NCI-H2227 (cell line): ENCODE measurements around the gene RAD18.

Experiments
- DNase-seq: peaks from one replicate; lab custom pipeline; 2025; ENCODE audit not compliant: unreplicated experiment; lab: John Stamatoyannopoulos, UW

Gene RAD18

DNA sequence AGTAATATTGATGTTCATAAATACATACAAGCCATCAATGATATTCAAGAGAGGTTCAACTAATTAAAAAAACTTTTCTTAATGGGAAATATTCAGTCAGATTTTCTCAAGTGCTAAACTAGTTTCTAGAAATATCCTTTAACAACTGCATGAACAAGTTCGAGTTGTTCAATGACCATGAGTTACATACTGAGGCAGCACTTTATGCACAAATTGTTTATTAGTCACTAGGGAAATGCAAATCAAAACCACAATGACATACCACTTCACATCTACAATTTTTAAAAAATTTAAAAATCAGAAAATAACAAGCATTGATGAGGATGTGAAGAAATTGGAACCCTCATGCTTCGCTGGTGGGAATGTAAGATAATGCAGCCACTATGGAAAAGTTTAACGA is 62.4 kb downstream of the RAD18 start:
- DNase-seq, result no peak

DNA sequence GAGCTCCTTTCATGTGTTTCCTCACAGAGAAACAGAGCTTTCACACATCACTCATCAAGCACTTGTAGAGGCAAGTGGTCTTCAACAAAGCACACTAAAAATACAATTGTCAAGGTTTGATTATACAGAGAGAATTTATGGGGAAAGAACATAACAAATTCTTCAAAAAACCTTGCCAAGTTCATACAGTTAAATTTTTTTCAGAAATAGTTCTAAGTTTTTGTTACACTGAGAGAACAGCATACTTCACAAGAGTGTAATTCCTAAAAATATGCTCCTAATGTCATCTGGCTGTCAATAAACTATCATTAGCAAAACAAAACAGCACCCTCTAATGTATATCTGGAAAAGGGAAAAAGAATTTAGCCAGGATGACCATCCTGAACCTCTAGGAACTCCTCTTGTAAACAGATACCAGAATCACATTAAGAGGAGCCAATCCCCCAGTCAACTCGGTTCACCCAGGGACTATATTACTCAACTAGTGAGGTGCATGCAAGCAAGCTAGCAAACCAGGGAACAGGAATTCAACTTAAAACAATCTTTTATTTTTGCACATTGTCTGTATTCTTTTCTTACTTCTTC is 63.3 kb downstream of the RAD18 start:
- no peak for DNase-seq

DNA sequence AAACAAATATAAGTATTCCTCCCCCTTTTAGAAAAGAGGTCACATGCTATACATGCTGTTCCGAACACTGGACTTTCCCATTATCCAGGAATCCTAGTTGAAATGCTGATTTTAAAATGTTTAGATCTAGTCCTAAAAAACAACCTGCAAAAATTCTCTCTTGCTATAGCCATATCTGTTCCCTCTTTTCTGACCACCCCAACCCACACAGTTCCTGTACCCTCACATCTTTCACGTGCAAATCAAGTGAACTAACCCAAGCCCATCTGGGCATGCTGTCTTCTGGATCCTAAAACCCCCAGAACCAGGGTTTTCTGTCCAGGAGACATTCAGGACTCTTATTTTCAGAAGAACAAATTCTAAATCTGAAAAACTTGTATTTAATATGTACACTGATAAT is 67.4 kb downstream of the RAD18 start:
- no peak for DNase-seq

DNA sequence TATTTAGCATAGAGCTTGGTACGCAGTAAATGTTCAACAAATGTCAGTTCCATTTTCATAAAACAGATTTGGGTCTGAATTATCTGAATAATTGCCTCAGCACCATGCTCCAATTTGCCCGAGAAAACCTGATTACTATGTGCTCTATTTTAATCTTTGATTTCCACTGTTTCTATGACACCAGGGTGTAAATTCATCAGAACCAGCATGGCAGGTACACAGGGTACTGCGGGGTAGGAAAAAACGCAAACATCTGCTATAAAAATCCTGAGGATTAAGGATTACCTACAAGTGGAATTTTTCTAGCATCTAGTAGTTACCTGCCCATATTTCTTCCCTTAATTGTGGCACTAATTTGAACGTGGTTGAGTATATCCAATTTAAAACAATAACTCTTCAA is 70.3 kb downstream of the RAD18 start:
- no peak for DNase-seq

DNA sequence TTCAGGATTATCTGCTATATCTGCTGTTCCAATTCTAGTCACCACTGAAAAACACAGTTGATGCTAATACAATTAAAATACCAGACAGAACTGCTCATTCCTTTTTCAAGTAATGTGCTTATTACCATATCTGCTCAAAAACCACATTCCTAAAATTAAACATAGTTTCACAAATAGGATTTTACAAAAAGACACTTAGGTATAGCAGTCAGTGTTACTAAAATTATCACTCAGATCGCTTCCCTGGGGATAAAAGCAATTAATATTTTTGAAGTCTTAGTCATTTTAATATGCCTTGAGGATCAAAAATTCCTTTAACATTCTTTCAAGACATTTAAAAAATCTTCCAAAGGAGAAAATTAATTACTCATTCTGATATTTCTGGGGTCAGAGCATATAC is 71.5 kb downstream of the RAD18 start:
- DNase-seq, result no peak

DNA sequence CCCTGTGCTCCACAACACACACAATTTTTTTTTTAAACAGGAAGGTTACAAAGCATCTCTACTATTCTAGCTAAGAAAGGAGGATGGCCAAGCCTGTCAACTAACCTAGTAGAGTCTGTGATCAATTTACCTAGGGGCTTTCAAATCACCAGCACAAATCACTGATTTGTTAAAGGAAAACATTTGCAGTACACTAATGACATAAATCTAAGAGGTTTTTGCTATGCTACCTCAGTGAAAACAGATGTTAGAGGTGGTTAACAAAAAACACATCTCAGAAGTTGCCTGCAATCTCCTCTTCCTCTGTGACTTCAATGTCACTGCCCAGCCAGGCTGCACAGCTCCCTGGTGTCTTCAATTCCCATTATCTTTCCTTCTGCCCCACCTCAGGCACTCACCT is 72.0 kb downstream of the RAD18 start:
- DNase-seq, result no peak

DNA sequence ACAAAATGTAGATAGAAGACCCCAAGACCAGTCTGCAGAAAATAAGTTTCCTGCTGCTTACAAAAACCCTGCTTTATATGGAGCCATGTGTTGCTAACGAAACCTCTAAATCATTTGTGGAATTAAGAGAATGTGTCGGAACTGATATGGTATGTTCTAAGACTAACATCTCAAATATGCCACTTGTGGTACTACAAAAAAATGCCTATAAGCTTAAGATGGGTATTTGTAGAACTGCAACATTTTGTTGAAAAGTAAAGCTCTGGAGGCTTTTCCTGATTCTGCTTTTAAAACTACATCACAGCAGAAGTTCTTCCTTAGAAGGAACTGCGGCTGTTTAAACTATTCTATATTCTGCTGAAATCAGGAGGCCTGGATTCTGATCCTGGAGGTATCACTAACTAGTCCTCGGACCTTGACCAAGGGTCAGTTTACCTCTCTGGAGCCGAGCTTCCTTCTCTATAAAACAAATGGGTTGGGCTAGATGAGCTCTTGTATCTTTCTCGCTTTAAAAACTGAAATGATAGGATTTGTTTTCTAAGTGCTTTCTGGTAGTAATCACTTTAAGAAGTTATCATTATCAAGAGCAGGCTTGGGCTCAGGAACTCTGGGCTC is 74.9 kb downstream of the RAD18 start:
- no peak for DNase-seq

DNA sequence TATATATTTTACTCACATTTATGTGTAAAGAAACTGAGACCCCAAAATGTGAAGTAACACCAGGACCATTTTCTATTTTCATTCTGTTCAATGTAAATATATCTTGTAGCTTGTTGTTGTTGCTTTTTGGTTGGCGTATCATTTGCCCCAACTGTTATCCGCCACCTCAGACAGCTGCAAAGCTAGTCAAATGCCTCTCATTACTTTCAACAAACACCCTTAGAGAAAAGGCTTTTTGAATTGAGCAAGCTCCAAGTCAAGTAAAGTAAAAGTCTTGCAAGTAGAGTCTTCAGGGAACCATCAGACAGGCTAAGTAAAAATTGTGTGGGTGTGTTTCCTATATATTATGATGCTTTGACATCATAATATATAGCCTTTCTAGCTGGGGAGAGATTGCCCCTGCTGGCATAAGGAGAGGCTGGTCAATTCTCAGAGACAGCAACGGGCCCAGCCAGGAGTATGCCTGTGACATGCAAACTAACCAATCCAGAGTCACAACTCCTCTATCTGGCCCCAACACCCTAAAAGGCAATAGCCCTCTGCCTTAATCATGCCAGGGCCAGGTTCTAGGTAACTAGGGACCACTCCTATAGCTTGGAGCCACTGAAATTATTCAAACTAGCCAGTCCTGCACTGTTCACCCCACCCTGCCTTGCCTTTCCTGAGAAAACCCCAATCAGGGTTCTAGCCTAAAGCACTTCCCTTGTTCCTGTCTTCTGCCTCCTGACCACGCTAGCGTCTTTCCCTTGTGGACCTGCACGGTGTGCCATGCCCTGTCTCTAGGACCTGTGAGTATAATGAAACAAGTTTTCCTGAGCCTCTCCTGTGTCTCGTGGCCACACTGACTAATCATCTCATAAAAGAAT is 75.6 kb downstream of the RAD18 start:
- DNase-seq, result no peak

DNA sequence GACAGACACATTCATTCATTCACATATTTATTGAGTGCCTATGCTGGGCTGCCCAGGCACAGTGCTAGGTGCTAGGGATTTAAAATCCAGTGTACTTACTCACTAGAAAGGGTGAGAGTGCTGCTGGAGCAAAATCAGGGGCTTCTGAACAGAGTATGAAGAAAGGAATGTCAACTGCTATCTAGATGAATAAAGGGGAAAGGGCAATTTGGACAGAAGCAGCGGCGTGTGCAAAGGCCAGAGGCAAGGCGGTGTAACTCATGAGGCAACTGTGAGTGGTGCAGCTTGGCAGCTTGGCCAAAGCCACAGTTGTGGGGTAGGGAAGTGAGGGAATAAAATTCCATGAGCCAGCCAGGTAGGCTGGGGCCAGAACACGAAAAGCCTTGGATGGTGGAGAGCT is 76.7 kb downstream of the RAD18 start:
- DNase-seq, result no peak

DNA sequence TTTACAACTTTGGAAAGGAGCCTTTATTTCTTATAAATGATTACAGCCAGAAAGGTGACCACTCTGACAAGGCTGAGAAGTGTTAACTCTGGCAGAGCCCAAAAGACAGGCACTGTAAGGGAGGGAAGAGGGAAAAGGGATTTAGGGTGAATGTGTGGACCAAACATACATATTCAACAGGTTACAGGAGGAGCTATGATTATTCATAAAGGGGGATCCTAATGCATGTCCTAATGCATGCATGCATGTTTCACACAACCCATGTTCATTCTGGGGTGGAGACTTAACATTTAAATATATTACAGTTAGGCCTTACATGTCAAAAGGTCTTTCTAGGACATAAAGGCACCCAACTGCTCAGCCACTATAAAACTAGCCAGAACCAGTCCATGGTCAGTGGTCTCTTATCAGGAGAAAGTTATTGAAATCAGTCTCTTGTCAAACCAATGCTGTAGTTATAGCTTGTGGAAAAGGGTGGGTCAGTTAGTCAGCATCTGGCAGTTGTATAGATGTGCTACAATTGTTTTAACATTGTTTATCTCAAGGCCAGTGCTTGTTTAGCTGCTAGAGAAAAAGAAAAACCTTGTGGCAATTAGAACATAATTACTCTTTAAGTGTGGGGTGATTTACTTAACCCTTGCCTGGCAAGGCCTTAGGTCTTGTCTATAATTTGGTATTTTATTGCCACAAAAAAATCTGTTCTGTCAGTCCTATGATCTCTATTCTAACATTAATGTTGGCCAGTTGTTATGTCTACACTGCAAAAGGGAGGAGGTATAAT is 77.5 kb downstream of the RAD18 start:
- no peak for DNase-seq

DNA sequence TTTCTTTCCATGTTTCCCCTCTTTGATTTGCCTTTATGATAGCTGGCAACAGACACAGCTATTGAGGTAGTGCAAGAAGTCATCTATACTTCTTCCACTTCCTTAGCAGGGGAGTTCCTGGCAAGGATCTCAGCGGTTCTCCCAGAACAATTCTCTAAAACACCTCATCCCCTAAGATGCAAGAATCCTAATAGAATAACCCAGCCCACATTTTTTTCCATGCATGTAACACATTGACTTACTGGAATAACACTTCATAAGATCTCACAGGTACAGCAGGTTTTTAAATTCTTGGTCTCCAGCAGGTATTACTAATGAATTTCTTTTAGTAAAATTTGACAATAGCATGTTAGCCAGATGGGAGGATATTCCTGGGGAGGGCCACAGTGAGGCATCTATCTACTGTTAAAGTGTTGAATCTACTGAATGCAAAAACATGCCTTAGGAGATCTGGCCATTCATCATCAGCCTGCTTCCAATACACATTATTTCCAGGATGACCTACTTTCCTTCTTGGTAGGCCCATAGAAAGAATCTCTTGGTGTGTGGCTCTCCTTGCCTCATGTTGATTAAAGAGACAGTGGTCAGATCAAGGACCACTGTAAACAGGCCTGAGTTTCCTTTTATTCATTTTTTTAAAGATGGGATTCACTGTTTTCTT is 78.5 kb downstream of the RAD18 start:
- DNase-seq, result no peak

DNA sequence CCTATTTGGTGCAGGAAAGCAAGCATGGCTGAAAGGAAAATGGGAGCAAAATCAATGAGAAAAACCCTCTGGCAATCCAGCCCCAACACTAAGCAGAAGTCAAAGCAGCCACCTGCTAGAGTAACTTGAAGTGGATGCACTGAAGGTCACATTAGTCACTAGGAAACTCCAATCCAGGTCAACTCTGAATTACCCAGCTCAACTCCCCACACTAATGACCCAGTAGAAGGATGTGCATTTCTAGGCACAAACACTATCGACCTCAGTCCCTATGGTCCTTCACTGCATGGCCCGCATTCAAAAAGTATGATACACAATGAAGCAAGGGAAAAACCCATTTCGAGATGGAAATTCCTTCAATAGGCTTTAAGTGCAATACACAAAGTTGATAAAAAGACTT is 80.6 kb downstream of the RAD18 start:
- DNase-seq, result no peak

DNA sequence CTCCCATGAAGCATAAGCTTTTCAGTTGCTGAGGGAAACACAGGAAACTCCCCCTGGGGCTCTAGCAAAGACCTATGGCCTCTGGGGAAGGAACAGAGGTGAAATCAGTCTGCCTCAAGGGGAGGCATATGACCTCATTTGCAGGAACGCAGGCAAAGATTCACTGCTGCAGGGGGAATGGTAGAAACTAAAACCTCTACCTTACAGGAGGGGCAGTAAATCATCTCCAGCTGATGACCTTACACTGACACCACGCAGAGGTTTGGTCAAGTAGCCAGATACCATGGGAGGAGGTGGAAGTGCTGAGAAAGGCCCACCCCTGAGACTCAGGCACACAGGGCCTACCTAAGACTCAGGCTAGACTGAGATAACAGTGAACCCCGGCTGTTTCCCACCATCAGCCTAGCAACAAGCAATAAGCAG is 81.1 kb downstream of the RAD18 start:
- no peak for DNase-seq

DNA sequence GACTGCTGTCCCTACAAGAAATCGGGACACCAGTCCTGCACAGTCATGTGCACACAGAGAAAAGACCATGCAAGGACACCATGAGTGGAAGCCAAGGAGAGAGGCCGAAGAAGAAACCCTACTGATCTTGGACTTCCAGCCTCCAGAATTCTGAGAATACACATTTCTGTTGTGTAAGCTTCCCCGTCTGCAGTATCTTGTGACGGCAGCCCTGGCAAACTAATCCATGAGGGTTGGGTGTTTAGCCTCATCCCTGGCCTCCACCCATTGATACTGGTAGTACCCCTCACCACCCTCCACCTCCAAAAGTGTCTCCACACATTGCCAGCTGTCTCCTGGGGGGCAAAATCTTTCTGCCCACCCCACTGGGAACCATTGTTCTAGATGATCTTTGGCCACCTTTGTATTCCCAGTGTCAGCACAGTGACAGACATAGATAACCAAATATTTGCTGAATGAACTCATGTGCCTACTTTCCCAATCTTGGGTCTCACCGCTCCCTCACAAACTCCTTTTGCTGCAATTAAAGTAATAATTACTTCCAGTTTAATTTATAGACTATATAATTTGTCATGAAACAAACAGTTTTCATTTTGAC is 83.8 kb downstream of the RAD18 start:
- DNase-seq, result no peak

DNA sequence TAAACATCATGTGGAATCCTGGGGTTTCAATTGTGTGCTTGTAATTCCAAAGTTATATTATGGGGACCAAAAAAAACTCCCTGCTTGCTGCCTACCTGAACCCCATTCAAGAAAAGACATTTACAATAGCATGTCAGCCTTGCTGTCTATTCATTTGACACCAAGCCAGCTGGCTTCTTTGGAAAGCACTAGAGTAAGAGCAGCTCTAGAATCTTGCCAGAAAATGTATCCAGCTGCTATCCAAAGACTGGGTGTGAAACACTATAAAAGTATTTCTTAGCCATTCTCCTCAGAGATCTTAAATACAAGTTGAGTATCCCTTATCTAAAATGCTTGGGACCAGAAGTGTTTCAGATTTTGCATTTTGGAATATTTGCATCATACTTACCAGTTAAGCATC is 87.4 kb downstream of the RAD18 start:
- DNase-seq, result no peak

DNA sequence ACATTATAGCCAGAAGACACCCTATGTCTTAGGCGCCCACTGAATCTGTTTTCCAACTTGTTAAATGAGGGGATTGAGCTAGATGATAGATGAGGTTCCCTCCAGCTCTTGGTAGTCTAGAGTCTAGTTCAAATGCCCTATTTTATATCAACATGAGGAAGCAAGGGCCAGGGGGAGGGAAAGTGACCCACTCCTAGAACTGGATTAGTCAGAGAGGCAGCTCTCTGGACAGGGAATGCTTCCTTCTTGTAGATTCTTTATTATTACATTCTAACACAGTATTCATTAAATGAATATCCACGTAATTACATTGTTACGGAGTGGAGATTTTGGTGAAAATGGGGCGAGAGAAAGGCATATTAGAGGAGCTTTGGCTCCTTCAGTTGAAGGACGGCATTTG is 89.5 kb downstream of the RAD18 start:
- no peak for DNase-seq

DNA sequence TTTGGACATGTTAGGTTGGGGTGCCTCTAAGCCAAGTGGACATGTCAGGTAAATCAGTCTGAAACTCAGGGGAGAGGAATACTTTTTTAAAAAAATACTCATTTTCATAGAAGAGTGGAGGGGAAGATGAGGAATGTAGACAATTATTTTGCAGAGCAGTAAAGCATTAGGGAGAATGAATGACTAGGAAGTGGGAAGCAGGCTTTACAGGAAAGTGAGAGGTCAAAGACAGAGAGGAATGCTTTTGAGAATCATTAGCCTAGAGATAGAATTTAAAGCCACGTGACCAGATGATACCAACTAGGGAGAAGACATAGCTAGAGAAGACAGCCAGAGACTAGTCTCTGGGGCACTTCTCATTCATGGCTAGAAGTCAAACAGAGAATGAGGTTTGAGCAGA is 91.0 kb downstream of the RAD18 start:
- no peak for DNase-seq

DNA sequence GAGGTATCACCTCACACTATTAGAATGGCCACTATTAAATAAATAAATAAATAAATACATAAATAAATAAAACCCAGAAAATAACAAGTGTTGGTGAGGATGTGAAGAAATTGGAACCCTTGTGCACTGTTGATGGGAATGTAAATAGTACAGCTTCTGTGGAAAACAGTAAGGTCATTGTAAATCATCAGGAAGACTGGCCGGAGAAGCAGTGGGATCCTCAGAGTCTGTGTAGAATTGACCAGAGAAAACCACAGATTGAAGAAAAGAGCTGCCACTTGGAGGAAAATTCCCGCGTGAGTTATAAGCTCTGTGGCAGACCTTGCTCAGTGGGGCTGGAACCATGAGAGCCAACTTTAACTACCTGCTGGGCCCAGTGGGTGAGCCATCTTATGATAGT is 92.0 kb downstream of the RAD18 start:
- no peak for DNase-seq

DNA sequence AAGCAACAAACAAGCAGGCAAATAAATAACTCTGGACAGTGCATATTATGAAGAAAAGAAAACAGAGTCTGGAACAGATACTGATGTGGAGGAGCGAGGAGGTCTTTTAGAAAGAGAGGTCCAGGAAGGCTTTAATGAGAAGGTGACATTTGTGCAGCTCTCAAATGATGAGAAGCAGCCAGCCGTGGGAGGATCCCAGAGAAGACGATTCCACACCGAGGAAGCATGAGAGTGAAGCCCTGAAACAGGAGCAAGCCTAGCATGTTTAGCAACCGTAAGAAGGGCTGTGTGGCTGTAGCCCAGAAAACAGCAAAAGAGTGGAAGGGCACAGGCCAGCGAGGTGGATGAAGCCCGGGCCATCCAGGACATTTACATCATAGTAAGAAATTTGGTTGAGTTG is 93.1 kb downstream of the RAD18 start:
- no peak for DNase-seq

DNA sequence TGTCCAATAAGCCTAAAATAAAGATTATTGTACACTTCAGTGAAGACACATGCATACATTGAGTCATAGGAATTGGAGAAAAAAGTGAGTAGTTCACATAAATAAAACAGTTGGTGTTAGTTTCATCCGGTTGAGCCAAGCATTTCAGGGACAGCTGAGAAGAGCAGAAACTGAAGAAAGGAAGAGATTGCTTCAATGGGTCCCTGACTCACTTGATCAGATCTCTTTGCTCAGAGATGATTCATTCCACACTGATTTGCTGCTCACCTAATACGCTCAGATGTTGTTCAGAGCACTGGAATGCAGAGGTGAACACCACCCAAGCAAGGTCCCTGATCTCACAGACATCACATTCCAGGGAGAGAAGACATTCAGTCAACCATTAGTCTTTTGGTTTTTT is 93.7 kb downstream of the RAD18 start:
- DNase-seq, result no peak

DNA sequence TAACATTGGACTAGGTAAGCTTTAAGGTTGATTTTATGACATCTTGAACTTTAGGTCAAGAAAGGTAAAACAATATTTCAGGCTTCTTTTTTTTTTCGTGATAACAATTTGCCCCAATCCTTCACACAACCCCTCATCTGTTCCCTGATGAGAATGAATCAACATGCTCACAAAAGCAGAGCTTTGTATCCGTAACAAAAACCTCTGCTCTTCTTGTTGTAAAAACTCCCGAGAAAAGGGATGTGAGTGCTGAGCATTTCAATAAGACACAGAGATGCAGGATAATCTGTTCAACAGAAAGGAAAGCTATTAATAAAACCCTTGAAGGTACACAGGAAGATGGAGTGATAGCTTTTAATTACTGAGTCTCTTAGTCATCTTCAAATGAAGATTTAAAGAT is 94.3 kb downstream of the RAD18 start:
- no peak for DNase-seq
